Thyroid gland (tissue), 4 donors: ENCODE data around the gene DES. TPM values are rescaled to one million over a fixed set of nuclear protein-coding genes. Genes with fewer than 3 reads are reported as not detected.

ENCODE experiments used
- DNase-seq, 2 donors: peaks; one replicate each; pipeline ENCODE4 v3.0.0-alpha.2; 2019
- H3K27ac ChIP-seq, 3 donors: fragments of 200-600 bp; sonication (generic); 1 replicate in 2 of 3; 2 replicates in 1 of 3; pipeline ENCODE4 v1.5.1; 2016 to 2019; ENCODE audit warnings: mild to moderate bottlenecking in 1 of 3, moderate library complexity in 1 of 3
- H3K27me3 ChIP-seq: fragments of 200-600 bp; sonication (generic); one replicate; pipeline ENCODE4 v1.5.1; 2019
- H3K36me3 ChIP-seq, 2 donors: fragments of 200-600 bp; sonication (generic); one replicate each; pipeline ENCODE4 v1.5.1; 2016 to 2019
- H3K4me1 ChIP-seq, 2 donors: fragments of 200-600 bp; sonication (generic); one replicate each; pipeline ENCODE4 v1.5.1; 2017 to 2019
- H3K4me3 ChIP-seq, 3 donors: fragments of 200-600 bp; sonication (generic); replicated peaks in 1 of 3; 1 replicate in 2 of 3; 2 replicates in 1 of 3; pipeline ENCODE4 v1.5.1; 2016; ENCODE audit warnings: mild to moderate bottlenecking in 1 of 3
- H3K9me3 ChIP-seq: fragments of 200-600 bp; sonication (generic); one replicate; pipeline ENCODE4 v1.5.1; 2017
- CTCF ChIP-seq, 6 experiments: fragments of 200-600 bp in 3 of 6; fragments of 450-650 bp in 3 of 6; sonication (generic) in 3 of 6; IDR thresholded peaks; one replicate each; pipeline ENCODE4 v1.5.1; 2016 to 2019; ENCODE audit warnings: antibody characterized with exemption in 6 of 6, mild to moderate bottlenecking in 2 of 6, inconsistent platforms in 1 of 6, moderate library complexity in 1 of 6
- POLR2A ChIP-seq, 2 donors: fragments of 450-650 bp; IDR thresholded peaks; one replicate each; pipeline ENCODE4 v1.6.1; 2017; ENCODE audit warnings: antibody characterized with exemption in 2 of 2, mild to moderate bottlenecking in 2 of 2, moderate library complexity in 1 of 2
- WGBS, 2 donors: methylation state at CpG; one replicate each; pipeline ENCODE4 v1.1.5; 2017; 5-methylcytosine and 5-hydroxymethylcytosine counted together
- intact Hi-C: fragments of 100-400 bp; cut with DNase I; formaldehyde crosslinking; loops from one replicate; pipeline ENCODE4 v1.15.1; 2023
- total RNA-seq, 4 donors: library from RNA; depleted of rRNA; stranded (reverse); fragments of >200 nt; gene quantifications; one replicate each; pipeline ENCODE4 v1.2.3, GENCODE V29; 2016

Gene DES
- total RNA-seq, 4 donors from 2014 or later: 26.7 to 54.4 (median 28.7) TPM

- DNase-seq: no peak
- H3K4me1 ChIP-seq: peaks cover 0 to 8% of the 10 kb centered on the region in 2 donors
- TF ChIP-seq POLR2A (IDR thresholded peaks at IDR 0.05) (no peak), CTCF (IDR thresholded peaks at IDR 0.05) (no peak)
- peaks cover 20% of the 10 kb centered on the region for H3K27me3 ChIP-seq
- intact Hi-C loops: no loop called here
- no peaks in the 10 kb centered on the region for H3K9me3 ChIP-seq
- WGBS, 2 donors: 84 to 91% methylated on average over 6 of the region's 6 CpGs
- no peaks in the 10 kb centered on the region for H3K36me3 ChIP-seq
- no peak overlapping the region for H3K27ac ChIP-seq
- H3K4me3 ChIP-seq: no peak overlapping the region
Observed at GRCh38 chr2:219435701-219436100, 17.5 kb downstream of the DES start.

- H3K4me3 ChIP-seq: no peak overlapping the region
- peaks cover 20% of the 10 kb centered on the region for H3K27me3 ChIP-seq
- peaks cover 5 to 14% of the 10 kb centered on the region in 2 donors for H3K4me1 ChIP-seq
- no peak for DNase-seq
- intact Hi-C loops: no loop called here
- H3K9me3 ChIP-seq: no peaks in the 10 kb centered on the region
- WGBS, 2 donors: 87 to 89% methylated on average over 4 to 5 of the region's 5 CpGs
- TF ChIP-seq CTCF (IDR thresholded peaks at IDR 0.05): no peak
- no peak for TF ChIP-seq POLR2A (IDR thresholded peaks at IDR 0.05)
- no peak overlapping the region for H3K27ac ChIP-seq
- H3K36me3 ChIP-seq: no peaks in the 10 kb centered on the region
Observed at GRCh38 chr2:219436491-219436890, 18.3 kb downstream of the DES start.

- peaks cover 7 to 17% of the 10 kb centered on the region in 2 donors for H3K4me1 ChIP-seq
- no peak for DNase-seq
- 74 to 78% methylated on average over 3 of the region's 3 CpGs for WGBS, 2 donors
Observed at GRCh38 chr2:219437141-219437540, 19.0 kb downstream of the DES start.

DNA sequence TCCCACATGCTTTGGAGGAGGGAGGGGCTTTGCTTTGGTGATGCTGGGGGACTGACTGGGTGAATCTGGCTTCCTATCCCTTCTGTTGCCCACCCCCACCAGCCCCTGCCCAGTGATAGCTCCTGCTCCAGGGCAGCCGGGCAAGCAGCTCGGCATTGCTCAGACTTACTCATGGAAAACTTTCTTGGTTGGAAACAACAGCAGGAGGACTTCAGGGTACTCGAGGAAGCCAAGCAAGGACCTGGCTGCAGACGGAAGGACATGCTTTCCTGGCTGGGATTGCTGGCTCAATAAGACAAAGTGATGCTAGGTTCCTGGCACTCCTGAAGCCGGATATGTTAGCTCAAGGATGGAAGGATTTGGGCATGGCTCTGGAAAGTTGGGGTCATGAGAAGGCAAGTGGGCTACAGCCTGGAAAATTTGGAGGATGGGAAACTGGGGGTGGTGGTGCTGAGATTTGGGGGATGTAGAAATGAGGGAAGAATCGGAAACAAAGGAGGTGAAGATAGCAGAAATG is 19.6 kb downstream of the DES start:
- Histone ChIP-seq H3K9me3 (no peaks in the 10 kb centered on the region), H3K4me1 (peaks cover 10 to 20% of the 10 kb centered on the region in 2 donors), H3K27me3 (peaks cover 20% of the 10 kb centered on the region), H3K4me3 (no peak overlapping the region), H3K36me3 (no peaks in the 10 kb centered on the region), H3K27ac (no peak overlapping the region)
- 64 to 66% methylated on average over 5 to 6 of the region's 6 CpGs for WGBS, 2 donors
- intact Hi-C loops: no loop called here
- no peak for TF ChIP-seq CTCF (IDR thresholded peaks at IDR 0.05)
- TF ChIP-seq POLR2A (IDR thresholded peaks at IDR 0.05): no peak
- no peak for DNase-seq

More at GRCh38 chr2:219437141-219437540, 19.0 kb downstream of the DES start:
- no peaks in the 10 kb centered on the region for H3K9me3 ChIP-seq
- no peak overlapping the region for H3K4me3 ChIP-seq
- intact Hi-C loops: no loop called here
- H3K27ac ChIP-seq: no peak overlapping the region
- peaks cover 20% of the 10 kb centered on the region for H3K27me3 ChIP-seq
- no peaks in the 10 kb centered on the region for H3K36me3 ChIP-seq
- no peak for TF ChIP-seq POLR2A (IDR thresholded peaks at IDR 0.05)
- no peak for TF ChIP-seq CTCF (IDR thresholded peaks at IDR 0.05)

DNA sequence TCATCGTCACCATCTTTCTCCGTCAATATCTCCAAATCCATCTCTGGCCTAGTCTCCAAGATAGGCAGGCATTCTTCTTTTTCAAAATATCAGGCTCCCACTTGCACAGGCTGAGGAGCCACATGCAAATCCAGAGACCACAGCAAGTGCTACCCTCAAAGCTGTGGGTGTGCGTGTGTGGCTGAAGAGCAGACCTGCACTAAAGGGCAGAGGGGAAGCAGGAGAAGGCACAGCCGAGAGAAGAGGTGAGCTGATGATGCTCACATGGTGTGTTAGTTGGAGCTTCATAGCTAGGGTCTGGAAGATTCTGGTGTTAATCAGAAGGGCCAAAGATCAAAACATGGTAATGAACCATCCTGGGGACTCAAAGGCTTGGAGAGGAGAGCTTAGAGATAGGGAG is 20.3 kb downstream of the DES start:
- H3K27ac ChIP-seq: no peak overlapping the region
- no peak for TF ChIP-seq POLR2A (IDR thresholded peaks at IDR 0.05)
- H3K36me3 ChIP-seq: no peaks in the 10 kb centered on the region
- H3K9me3 ChIP-seq: no peaks in the 10 kb centered on the region
- peaks cover 20% of the 10 kb centered on the region for H3K27me3 ChIP-seq
- peaks cover 10 to 20% of the 10 kb centered on the region in 2 donors for H3K4me1 ChIP-seq
- DNase-seq: no peak
- WGBS, 2 donors: 91 to 92% methylated on average over 4 of the region's 4 CpGs
- H3K4me3 ChIP-seq: no peak overlapping the region
- intact Hi-C loops: no loop called here
